ENCODE measurements around the gene COL13A1.

- TF ChIP-seq CTCF (IDR thresholded peaks at IDR 0.05) (no peak), POLR2A (IDR thresholded peaks at IDR 0.05) (no peak)
These were observed 151.1 kb downstream of the COL13A1 start for GRCh38 chr10:69952821-69953221.

Data from esophagus squamous epithelium (tissue), 4 donors.